Neural cell (in vitro differentiated cells): ENCODE measurements around the gene ALS2. TPM values are rescaled to one million over a fixed set of nuclear protein-coding genes. Genes with fewer than 3 reads are reported as not detected.
"Not testable (repeated sequence)": the region's sequence is repeated elsewhere in the genome, so short reads cannot be mapped to it uniquely, and the experiment has no call there.

Source experiments
- H2AFZ ChIP-seq: fragments of 200-600, 300-800 bp; sonication (generic), shearing (Covaris generic); 2 replicates; pipeline ENCODE4 v1.6.0; 2014; ENCODE audit warnings: low read depth, mild to moderate bottlenecking, antibody characterized with exemption, low read length, moderate library complexity
- H3F3A ChIP-seq: fragments of 200-600 bp; shearing (Covaris generic); 2 replicates; pipeline ENCODE4 v1.6.1; 2016; ENCODE audit warnings: mild to moderate bottlenecking, moderate library complexity, mixed read lengths, antibody characterized with exemption, low read length; ENCODE audit not compliant: insufficient read depth, poor library complexity, severe bottlenecking
- H3K27ac ChIP-seq: fragments of 200-600, 300-800 bp; sonication (generic), shearing (Covaris generic); 2 replicates; pipeline ENCODE4 v1.5.1; 2014; ENCODE audit warnings: mild to moderate bottlenecking, low read length, moderate library complexity
- H3K27me3 ChIP-seq: fragments of 300-800, 200-600 bp; sonication (generic), shearing (Covaris generic); 2 replicates; pipeline ENCODE4 v1.6.0; 2014; ENCODE audit warnings: mild to moderate bottlenecking, low read depth, low read length, moderate library complexity; ENCODE audit not compliant: insufficient read depth
- H3K36me3 ChIP-seq: fragments of 300-800, 200-600 bp; sonication (generic), shearing (Covaris generic); 2 replicates; pipeline ENCODE4 v1.5.1; 2014; ENCODE audit warnings: mild to moderate bottlenecking, antibody characterized with exemption, low read length, moderate library complexity; ENCODE audit not compliant: insufficient read depth
- H3K4me2 ChIP-seq: fragments of 300-800, 200-600 bp; sonication (generic), shearing (Covaris generic); 2 replicates; pipeline ENCODE4 v1.6.0; 2014; ENCODE audit warnings: mild to moderate bottlenecking, low read length
- H3K4me3 ChIP-seq: fragments of 300-800, 200-600 bp; sonication (generic), shearing (Covaris generic); 2 replicates; pipeline ENCODE4 v1.5.1; 2014; ENCODE audit warnings: mild to moderate bottlenecking, low read length, moderate library complexity
- H3K79me2 ChIP-seq: fragments of 200-600 bp; shearing (Covaris generic); replicated peaks from 2 replicates; pipeline ENCODE4 v1.6.0; 2014; ENCODE audit warnings: mild to moderate bottlenecking, low read length, moderate library complexity; ENCODE audit not compliant: insufficient read depth
- H3K9ac ChIP-seq: fragments of 300-800, 200-600 bp; sonication (generic), shearing (Covaris generic); 2 replicates; pipeline ENCODE4 v1.6.1; 2016; ENCODE audit warnings: mild to moderate bottlenecking, low read length, mixed read lengths
- H3K9me2 ChIP-seq: fragments of 200-600 bp; shearing (Covaris generic); 2 replicates; pipeline ENCODE4 v1.6.1; 2016; ENCODE audit warnings: mild to moderate bottlenecking, low read length, mixed read lengths; ENCODE audit not compliant: insufficient read depth
- H3K9me3 ChIP-seq: fragments of 200-600, 300-800 bp; sonication (generic), shearing (Covaris generic); 2 replicates; pipeline ENCODE4 v1.6.1; 2016; ENCODE audit warnings: mild to moderate bottlenecking, mixed run types, low read length, moderate library complexity, mixed read lengths
- H4K20me1 ChIP-seq: fragments of 200-600 bp; shearing (Covaris generic); 2 replicates; pipeline ENCODE4 v1.6.1; 2016; ENCODE audit warnings: mild to moderate bottlenecking, mixed run types; ENCODE audit not compliant: insufficient read depth
- CTCF ChIP-seq: fragments of 450-650 bp; IDR thresholded peaks from 2 replicates; pipeline ENCODE4 v1.5.1; 2014; ENCODE audit warnings: antibody characterized with exemption, mild to moderate bottlenecking, moderate library complexity; ENCODE audit not compliant: poor library complexity, severe bottlenecking
- EP300 ChIP-seq: fragments of 450-650 bp; conservative IDR thresholded peaks from 2 replicates; pipeline ENCODE4 v1.6.1; 2014; ENCODE audit warnings: antibody characterized with exemption, mild to moderate bottlenecking, moderate library complexity; ENCODE audit not compliant: poor library complexity, severe bottlenecking
- EZH2 ChIP-seq: fragments of 200-600, 300-800 bp; shearing (Covaris generic), sonication (generic); IDR thresholded peaks from 2 replicates; pipeline ENCODE4 v1.6.1; 2014; ENCODE audit warnings: antibody characterized with exemption, low read length, borderline replicate concordance, mild to moderate bottlenecking; ENCODE audit not compliant: insufficient read depth, poor library complexity, severe bottlenecking
- MXI1 ChIP-seq: fragments of 450-650 bp; conservative IDR thresholded peaks from 2 replicates; pipeline ENCODE4 v1.6.1; 2014; ENCODE audit warnings: antibody characterized with exemption, mild to moderate bottlenecking; ENCODE audit not compliant: poor library complexity, severe bottlenecking
- POLR2AphosphoS5 ChIP-seq: IDR thresholded peaks from 2 replicates; pipeline ENCODE4 v1.6.1; 2012
- RAD21 ChIP-seq: fragments of 450-650 bp; conservative IDR thresholded peaks from 2 replicates; pipeline ENCODE4 v1.6.1; 2014; ENCODE audit warnings: antibody characterized with exemption, mild to moderate bottlenecking, moderate library complexity
- SMC3 ChIP-seq: fragments of 450-650 bp; conservative IDR thresholded peaks from 2 replicates; pipeline ENCODE4 v1.6.1; 2014; ENCODE audit warnings: antibody characterized with exemption, mild to moderate bottlenecking, moderate library complexity; ENCODE audit not compliant: poor library complexity
- TAF1 ChIP-seq: IDR thresholded peaks from 2 replicates; pipeline ENCODE4 v1.6.1; 2012; ENCODE audit warnings: low read depth
- polyA plus RNA-seq: library from polyadenylated mRNA; depleted of rRNA; stranded (reverse); fragments of >200 nt; gene quantifications from 2 replicates; pipeline ENCODE4 v1.2.3, GENCODE V29; 2014
- TF ChIP-seq, protein P1 (sequence below): IDR thresholded peaks from 2 replicates; pipeline ENCODE4 v1.6.1; 2012; ENCODE audit warnings: borderline replicate concordance

Gene ALS2
- polyA plus RNA-seq, 1 donor from 2014 or later, result 26.3 TPM

DNA sequence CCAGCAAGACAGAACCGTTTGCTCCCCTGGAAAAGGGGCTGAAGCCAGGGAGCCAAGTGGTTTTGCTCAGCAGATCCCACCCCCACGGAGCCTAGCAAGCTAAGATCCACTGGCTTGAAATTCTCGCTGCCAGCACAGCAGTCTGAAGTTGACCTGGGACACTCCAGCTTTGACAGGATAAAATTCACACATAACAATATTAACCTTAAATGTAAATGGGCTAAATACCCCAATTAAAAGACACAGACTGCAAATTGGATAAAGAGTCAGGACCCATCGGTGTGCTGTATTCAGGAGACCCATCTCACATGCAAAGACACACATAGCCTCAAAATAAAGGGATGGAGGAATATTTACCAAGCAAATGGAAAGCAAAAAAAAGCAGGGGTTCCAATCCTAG, 109.5 kb downstream of the ALS2 start:
- not testable (repeated sequence) for H3K9me2 ChIP-seq, H3K27me3 ChIP-seq, H3K4me3 ChIP-seq, H3K9ac ChIP-seq, H3F3A ChIP-seq, H2AFZ ChIP-seq, H3K27ac ChIP-seq, H3K36me3 ChIP-seq, H3K79me2 ChIP-seq, H3K4me2 ChIP-seq, H4K20me1 ChIP-seq, H3K9me3 ChIP-seq

- no peaks in the 10 kb centered on the region for H3F3A ChIP-seq
- no peaks in the 10 kb centered on the region for H4K20me1 ChIP-seq
- H3K36me3 ChIP-seq, result no peaks in the 10 kb centered on the region
- no peak overlapping the region for H2AFZ ChIP-seq
- no peaks in the 10 kb centered on the region for H3K9me2 ChIP-seq
- no peaks in the 10 kb centered on the region for H3K9me3 ChIP-seq
- no peak overlapping the region for H3K4me2 ChIP-seq
- H3K9ac ChIP-seq, result no peak overlapping the region
- H3K4me3 ChIP-seq, result no peak overlapping the region
- no peaks in the 10 kb centered on the region for H3K79me2 ChIP-seq
- TF ChIP-seq EP300 (no peak), TAF1 (no peak), EZH2 (no peak), RAD21 (no peak), SMC3 (no peak), MXI1 (no peak), POLR2AphosphoS5 (no peak), CTCF (no peak)
- TF ChIP-seq, protein P1, sequence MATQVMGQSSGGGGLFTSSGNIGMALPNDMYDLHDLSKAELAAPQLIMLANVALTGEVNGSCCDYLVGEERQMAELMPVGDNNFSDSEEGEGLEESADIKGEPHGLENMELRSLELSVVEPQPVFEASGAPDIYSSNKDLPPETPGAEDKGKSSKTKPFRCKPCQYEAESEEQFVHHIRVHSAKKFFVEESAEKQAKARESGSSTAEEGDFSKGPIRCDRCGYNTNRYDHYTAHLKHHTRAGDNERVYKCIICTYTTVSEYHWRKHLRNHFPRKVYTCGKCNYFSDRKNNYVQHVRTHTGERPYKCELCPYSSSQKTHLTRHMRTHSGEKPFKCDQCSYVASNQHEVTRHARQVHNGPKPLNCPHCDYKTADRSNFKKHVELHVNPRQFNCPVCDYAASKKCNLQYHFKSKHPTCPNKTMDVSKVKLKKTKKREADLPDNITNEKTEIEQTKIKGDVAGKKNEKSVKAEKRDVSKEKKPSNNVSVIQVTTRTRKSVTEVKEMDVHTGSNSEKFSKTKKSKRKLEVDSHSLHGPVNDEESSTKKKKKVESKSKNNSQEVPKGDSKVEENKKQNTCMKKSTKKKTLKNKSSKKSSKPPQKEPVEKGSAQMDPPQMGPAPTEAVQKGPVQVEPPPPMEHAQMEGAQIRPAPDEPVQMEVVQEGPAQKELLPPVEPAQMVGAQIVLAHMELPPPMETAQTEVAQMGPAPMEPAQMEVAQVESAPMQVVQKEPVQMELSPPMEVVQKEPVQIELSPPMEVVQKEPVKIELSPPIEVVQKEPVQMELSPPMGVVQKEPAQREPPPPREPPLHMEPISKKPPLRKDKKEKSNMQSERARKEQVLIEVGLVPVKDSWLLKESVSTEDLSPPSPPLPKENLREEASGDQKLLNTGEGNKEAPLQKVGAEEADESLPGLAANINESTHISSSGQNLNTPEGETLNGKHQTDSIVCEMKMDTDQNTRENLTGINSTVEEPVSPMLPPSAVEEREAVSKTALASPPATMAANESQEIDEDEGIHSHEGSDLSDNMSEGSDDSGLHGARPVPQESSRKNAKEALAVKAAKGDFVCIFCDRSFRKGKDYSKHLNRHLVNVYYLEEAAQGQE, result no peak
- no peak overlapping the region for H3K27ac ChIP-seq
- H3K27me3 ChIP-seq, result no peaks in the 10 kb centered on the region
Measured at GRCh38 chr2:201669865-201670264, 110.9 kb downstream of the ALS2 start.

- no peak overlapping the region for H3K27ac ChIP-seq
- no peaks in the 10 kb centered on the region for H3K27me3 ChIP-seq
- no peak overlapping the region for H3K4me3 ChIP-seq
- H3K9me2 ChIP-seq, result no peaks in the 10 kb centered on the region
- no peaks in the 10 kb centered on the region for H3F3A ChIP-seq
- no peaks in the 10 kb centered on the region for H4K20me1 ChIP-seq
- no peak for TF ChIP-seq MXI1
- no peak for TF ChIP-seq CTCF
- TF ChIP-seq SMC3, result no peak
- no peak for TF ChIP-seq EP300
- no peak for TF ChIP-seq EZH2
- TF ChIP-seq TAF1, result no peak
- no peak for TF ChIP-seq RAD21
- TF ChIP-seq POLR2AphosphoS5, result no peak
- TF ChIP-seq, protein P1, result no peak
- no peak overlapping the region for H3K9ac ChIP-seq
- H3K4me2 ChIP-seq, result no peak overlapping the region
- no peaks in the 10 kb centered on the region for H3K9me3 ChIP-seq
- H3K79me2 ChIP-seq, result no peaks in the 10 kb centered on the region
- H3K36me3 ChIP-seq, result no peaks in the 10 kb centered on the region
- H2AFZ ChIP-seq, result no peak overlapping the region
Measured at GRCh38 chr2:201668402-201668910, 112.3 kb downstream of the ALS2 start.
